GM18907 (cell line): ENCODE results near the gene OR8K5.
"Not testable (repeated sequence)": the region's sequence is repeated elsewhere in the genome, so short reads cannot be mapped to it uniquely, and the experiment has no call there.

Source experiments
- ATAC-seq: cut with Tn5 transposase; IDR thresholded peaks from one replicate; pipeline ENCODE4 v1.9.1; 2021; ENCODE audit warnings: mild to moderate bottlenecking, moderate library complexity; ENCODE audit not compliant: unreplicated experiment

OR8K5 gene

DNA sequence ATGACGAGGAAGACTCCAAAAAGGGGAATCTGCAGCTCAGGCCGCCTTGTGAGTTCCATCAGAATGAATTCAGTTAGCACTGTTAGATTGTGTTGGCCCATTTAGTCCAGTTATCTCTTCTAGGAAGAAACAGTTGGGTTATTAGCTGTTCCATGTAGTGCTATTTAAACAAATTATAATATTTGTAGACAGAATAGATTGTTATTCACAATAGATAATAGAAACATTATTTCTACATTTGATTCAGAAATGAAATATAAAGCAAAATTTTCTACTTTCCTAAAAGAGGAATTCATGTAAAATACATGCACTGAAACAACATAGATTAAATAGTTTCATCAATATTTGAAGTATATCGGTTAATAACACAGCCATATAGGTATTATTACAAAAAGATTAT, at the start of gene OR8K5:
Gene OR8K5 (minus strand): TSS at position 101 of the 400 bp plus-strand sequence. CDS start 0 bp downstream, at position 101.
- ATAC-seq = no peak

- no peak for ATAC-seq
These were observed 47.7 kb upstream of the OR8K5 start for GRCh38 chr11:56207790-56208189.

DNA sequence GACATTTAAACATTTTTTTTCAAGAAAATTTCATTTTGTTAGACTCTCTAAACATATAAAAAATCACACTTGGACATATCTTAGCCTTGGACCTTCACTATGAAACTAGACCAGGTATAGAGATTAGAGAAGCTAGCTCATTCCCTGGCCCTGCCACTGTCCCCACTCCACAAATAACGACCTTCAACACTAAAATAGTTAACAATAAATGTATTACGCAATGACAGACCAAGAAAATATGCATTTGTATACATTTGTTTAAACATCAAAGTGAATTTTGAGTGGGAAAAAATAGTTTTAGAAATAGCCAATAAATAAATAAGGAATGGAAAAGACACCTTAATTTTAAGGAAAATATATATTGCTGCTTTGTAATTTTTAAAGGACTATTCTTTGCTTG, 37.2 kb upstream of the OR8K5 start:
- no peak for ATAC-seq

GRCh38 chr11:56196705-56197104, 36.6 kb upstream of the OR8K5 start:
- ATAC-seq = no peak

DNA sequence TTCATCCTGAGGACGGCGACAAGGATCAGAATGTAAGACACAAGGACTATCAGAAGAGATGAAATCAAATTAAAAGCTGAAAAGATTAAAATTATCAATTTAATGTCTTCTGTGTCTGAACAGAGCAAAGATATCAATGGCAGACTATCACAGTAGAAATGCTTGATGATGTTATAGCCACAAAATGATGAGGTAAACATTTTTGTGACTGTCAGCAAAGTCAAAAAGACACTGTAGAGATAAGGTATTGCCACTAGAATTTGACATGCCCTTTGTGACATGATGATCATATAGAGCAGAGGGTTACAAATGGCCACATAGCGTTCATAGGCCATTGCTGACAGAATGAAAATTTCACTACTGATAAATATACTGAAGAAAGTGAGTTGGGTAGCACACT, 28.5 kb upstream of the OR8K5 start:
- ATAC-seq = no peak

DNA sequence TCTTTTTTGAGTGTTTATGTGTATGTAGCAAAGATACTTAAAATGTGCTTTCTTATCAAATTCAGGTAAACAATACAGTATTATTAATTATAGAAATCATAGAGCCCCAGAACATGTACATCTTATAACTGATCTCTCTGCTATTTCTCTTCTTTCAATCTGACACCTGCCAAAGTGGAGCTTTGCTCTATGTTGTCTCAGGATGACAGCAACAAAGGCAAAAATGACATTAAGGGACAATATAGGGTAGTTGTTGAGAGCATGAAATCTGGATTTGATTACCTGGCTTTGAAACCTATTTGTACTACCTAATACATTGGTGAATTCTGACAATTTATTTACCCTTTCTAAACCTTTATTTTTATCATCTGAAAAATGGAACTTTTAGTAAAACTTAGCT, 23.3 kb upstream of the OR8K5 start:
- no peak for ATAC-seq

DNA sequence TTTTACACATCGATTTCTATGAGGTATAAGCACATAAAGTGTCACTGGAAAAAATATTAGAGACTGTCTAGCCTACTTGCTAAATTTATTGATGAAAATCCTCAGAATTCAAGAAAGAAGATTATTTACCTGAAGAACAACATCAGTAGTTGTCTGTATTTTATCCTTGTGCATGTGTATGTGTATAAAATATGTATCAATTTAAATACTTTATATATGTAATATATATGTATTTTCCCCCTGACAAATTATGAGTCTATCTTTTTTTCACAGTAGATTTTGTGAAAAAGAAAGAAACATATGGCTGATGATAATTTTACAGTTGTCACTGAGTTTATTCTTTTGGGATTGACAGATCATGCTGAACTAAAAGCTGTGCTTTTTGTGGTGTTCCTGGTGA, 16.2 kb upstream of the OR8K5 start, which contains the start of gene OR5J2:
Gene OR5J2 (plus strand): TSS at position 301 of the 400 bp plus-strand sequence. CDS start 0 bp downstream, at position 301.
- ATAC-seq = no peak

GRCh38 chr11:56172256-56172830, 12.2 kb upstream of the OR8K5 start:
- ATAC-seq = no peak

DNA sequence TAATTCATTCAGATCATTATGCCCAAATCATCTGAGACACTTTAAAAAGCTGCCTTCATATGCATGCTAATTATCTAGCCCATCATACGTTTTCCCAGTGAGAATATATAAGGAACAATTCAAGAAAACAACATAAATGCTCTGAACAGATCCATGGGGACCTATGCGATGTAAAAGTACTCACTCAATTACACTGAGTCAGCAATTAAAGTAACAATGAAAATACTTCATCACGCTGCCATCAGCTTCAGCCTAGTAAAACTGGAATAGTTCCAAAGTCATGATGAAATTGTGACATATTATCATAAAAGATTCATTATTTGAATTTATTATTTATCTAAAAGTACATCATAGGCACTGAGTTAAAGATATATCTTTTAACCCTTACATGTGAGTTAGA, 3.7 kb upstream of the OR8K5 start:
- no peak for ATAC-seq

GRCh38 chr11:56152333-56152732, 7.8 kb downstream of the OR8K5 start:
- ATAC-seq = no peak

DNA sequence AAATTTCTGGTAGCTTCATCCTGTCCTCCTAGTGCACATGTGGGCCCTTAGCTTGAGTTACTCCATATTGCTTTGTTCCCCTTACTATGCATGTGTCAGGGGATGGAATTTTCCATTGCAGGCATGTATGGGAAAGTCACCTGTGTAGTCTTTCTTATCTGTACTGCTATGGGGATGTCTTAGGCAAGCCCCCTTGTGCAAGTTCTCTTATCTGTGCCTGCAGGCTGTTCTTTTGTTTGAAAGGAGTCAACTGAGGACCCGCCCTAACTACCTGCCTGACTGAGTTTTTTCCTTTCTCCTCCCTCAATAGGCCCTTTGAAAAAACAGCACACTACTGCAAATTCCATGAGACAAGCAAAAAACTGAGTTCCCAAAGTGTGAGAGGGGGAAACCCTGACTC, 8.7 kb downstream of the OR8K5 start:
- no peak for ATAC-seq

DNA sequence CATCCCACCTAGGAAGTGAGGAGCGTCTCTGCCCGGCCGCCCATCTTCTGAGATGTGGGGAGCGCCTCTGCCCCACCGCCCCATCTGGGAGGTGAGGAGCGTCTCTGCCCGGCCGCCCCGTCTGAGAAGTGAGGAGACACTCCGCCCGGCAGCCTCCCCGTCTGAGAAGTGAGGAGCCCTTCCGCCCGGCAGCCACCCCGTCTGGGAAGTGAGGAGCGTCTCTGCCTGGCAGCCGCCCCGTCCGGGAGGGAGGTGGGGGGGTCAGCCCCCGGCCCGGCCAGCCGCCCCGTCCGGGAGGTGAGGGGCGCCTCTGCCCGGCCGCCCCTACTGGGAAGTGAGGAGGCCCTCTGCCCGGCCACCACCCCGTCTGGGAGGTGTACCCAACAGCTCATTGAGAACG, 16.4 kb downstream of the OR8K5 start:
- not testable (repeated sequence) for ATAC-seq

GRCh38 chr11:56140151-56140661, 19.9 kb downstream of the OR8K5 start, which contains the start of gene OR8J3:
Gene OR8J3 (minus strand): TSS chr11:56140201. CDS start chr11:56137718, 2,483 bp downstream.
- no peak for ATAC-seq

DNA sequence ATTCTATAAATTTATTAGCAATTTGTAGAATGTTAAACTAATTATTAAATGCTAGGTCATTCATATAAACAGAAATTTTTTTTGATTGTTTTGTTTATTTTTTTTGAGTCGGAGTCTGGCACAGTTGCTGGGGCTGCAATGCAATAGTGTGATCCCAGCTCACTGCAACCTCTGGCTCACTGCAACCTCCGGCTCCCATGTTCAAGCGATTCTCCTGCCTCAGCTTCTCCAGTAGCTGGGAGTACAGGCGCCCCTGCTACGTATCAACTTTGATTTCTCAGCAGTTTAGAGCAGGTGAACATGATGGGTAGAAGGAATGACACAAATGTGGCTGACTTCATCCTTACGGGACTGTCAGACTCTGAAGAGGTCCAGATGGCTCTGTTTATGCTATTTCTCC, 38.0 kb downstream of the OR8K5 start, which contains the start of gene OR8H3:
Gene OR8H3 (plus strand): TSS at position 301 of the 400 bp plus-strand sequence. CDS start 0 bp downstream, at position 301.
- no peak for ATAC-seq
